Cardiac septum (tissue), 1 donor: ENCODE results near the gene FOXM1. TPM values are rescaled to one million over a fixed set of nuclear protein-coding genes. Genes with fewer than 3 reads are reported as not detected.
A peak's percentile ranks its signal among the peaks of the same experiment; 100 is the strongest.

ENCODE experiments used
- DNase-seq: peaks from one replicate; pipeline ENCODE4 v3.0.0-alpha.2; 2020; ENCODE audit warnings: low spot score
- intact Hi-C: fragments of 100-400 bp; cut with DNase I; formaldehyde crosslinking; loops from one replicate; pipeline ENCODE4 v1.14.0; 2022
- total RNA-seq: library from RNA; stranded (reverse); fragmentation: NEBNext Ultra II Directional; extraction: Animal tissue kit (Norgen Biotek cat#: 25700); gene quantifications from one replicate; pipeline ENCODE4 v1.2.1, GENCODE V29; 2021
- donor health status: DM: no; HTN: no; CAD: no.

Gene FOXM1
- total RNA-seq, 1 donor from 2014 or later: 0.24 TPM

GRCh38 chr12:2813214-2814185 lies 63.5 kb downstream of the FOXM1 start:
- intact Hi-C loops: no loop called here
- DNase-seq: no peak

- peak; percentile 99 for DNase-seq
- intact Hi-C loops: loop anchor here (1.0 kb wide), 1 partner anchor 16 kb away; no protein-coding TSS in a partner anchor
Observed at GRCh38 chr12:2812290-2813213, 64.4 kb downstream of the FOXM1 start, which contains the start of gene ITFG2. Gene ITFG2 (plus strand): TSS chr12:2812668. CDS start chr12:2812761, 93 bp downstream.

GRCh38 chr12:2811801-2812200 lies 65.2 kb downstream of the FOXM1 start:
- DNase-seq: no peak
- intact Hi-C loops: loop anchor here (1.0 kb wide), 1 partner anchor 16 kb away; no protein-coding TSS in a partner anchor

Other genes with a start within 250 kb of the FOXM1 start
- gene FKBP4, start 82.2 kb downstream of the FOXM1 start, total RNA-seq: 36.5 TPM
- 13.9 TPM for gene ITFG2, start 64.5 kb downstream of the FOXM1 start, total RNA-seq
- 2.9 TPM for gene NRIP2, start 42.1 kb downstream of the FOXM1 start, total RNA-seq
- gene TEX52, start 20.1 kb downstream of the FOXM1 start, total RNA-seq: not detected
- 8.3 TPM for gene RHNO1, start within 50 bp of the FOXM1 start, total RNA-seq
- gene TULP3, start 13.7 kb upstream of the FOXM1 start, total RNA-seq: 6.2 TPM
- gene TEAD4, start 82.2 kb upstream of the FOXM1 start, total RNA-seq: 23.9 TPM
- gene TSPAN9, start 200.2 kb upstream of the FOXM1 start, total RNA-seq: 299 TPM